Nephron (organoid): Measurements from ENCODE around the gene PPIB.

ENCODE experiments used
- H3K27ac Mint-ChIP-seq, 3 experiments: 2 replicates each; pipeline ENCODE4 v1.8.0; 2020; ENCODE audit warnings: mixed read lengths in 3 of 3, mild to moderate bottlenecking in 2 of 3, moderate library complexity in 1 of 3
- H3K27me3 Mint-ChIP-seq: 2 replicates; pipeline ENCODE4 v1.8.0; 2021; ENCODE audit warnings: low read depth, mild to moderate bottlenecking, moderate library complexity, mixed read lengths
- H3K36me3 Mint-ChIP-seq: 2 replicates; pipeline ENCODE4 v1.8.0; 2020; ENCODE audit warnings: low read depth, mixed read lengths
- H3K4me1 Mint-ChIP-seq: 2 replicates; pipeline ENCODE4 v1.8.0; 2020; ENCODE audit warnings: mixed read lengths
- H3K4me3 Mint-ChIP-seq, 3 experiments: 2 replicates each; pipeline ENCODE4 v1.8.0; 2020; ENCODE audit warnings: mild to moderate bottlenecking in 3 of 3, mixed read lengths in 3 of 3, moderate library complexity in 2 of 3
- H3K9me3 Mint-ChIP-seq: 2 replicates; pipeline ENCODE4 v1.8.0; 2020; ENCODE audit warnings: mixed read lengths
- CTCF ChIP-seq, 3 experiments: fragments of 200-600 bp; sonication (generic); IDR thresholded peaks; one replicate each; pipeline ENCODE4 v1.5.0; 2021; ENCODE audit warnings: antibody characterized with exemption in 3 of 3; ENCODE audit not compliant: unreplicated experiment in 3 of 3

The PPIB gene

GRCh38 chr15:64133623-64134344 is 29.0 kb downstream of the PPIB start:
- Mint-ChIP-seq H3K36me3 (peaks cover 77% of the 10 kb centered on the region), H3K4me1 (no peaks in the 10 kb centered on the region), H3K27ac (no peak overlapping the region), H3K4me3 (no peak overlapping the region), H3K9me3 (no peaks in the 10 kb centered on the region), H3K27me3 (no peaks in the 10 kb centered on the region)
- TF ChIP-seq CTCF (IDR thresholded peaks at IDR 0.05; ENCODE audit: unreplicated experiment in 3 of 3) = no peak

GRCh38 chr15:64132217-64132616 is 30.6 kb downstream of the PPIB start:
- Mint-ChIP-seq H3K4me3 (no peak overlapping the region), H3K27ac (no peak overlapping the region), H3K9me3 (no peaks in the 10 kb centered on the region), H3K36me3 (peaks cover 84% of the 10 kb centered on the region), H3K4me1 (no peaks in the 10 kb centered on the region), H3K27me3 (no peaks in the 10 kb centered on the region)
- no peak for TF ChIP-seq CTCF (IDR thresholded peaks at IDR 0.05; ENCODE audit: unreplicated experiment in 3 of 3)

- no peak overlapping the region for H3K4me3 Mint-ChIP-seq
- no peaks in the 10 kb centered on the region for H3K27me3 Mint-ChIP-seq
- H3K4me1 Mint-ChIP-seq = no peaks in the 10 kb centered on the region
- H3K27ac Mint-ChIP-seq = no peak overlapping the region
- no peak for TF ChIP-seq CTCF (IDR thresholded peaks at IDR 0.05; ENCODE audit: unreplicated experiment in 3 of 3)
- no peaks in the 10 kb centered on the region for H3K9me3 Mint-ChIP-seq
- peaks cover 80% of the 10 kb centered on the region for H3K36me3 Mint-ChIP-seq
Measured at GRCh38 chr15:64131547-64131946, 31.3 kb downstream of the PPIB start.

- Mint-ChIP-seq H3K27me3 (no peaks in the 10 kb centered on the region), H3K27ac (no peak overlapping the region), H3K4me3 (no peak overlapping the region), H3K9me3 (no peaks in the 10 kb centered on the region), H3K36me3 (peaks cover 79% of the 10 kb centered on the region), H3K4me1 (no peaks in the 10 kb centered on the region)
- no peak for TF ChIP-seq CTCF (IDR thresholded peaks at IDR 0.05; ENCODE audit: unreplicated experiment in 3 of 3)
Measured at GRCh38 chr15:64130159-64130558, 32.7 kb downstream of the PPIB start.

- H3K36me3 Mint-ChIP-seq = peaks cover 74% of the 10 kb centered on the region
- no peak for TF ChIP-seq CTCF (IDR thresholded peaks at IDR 0.05; ENCODE audit: unreplicated experiment in 3 of 3)
Measured at GRCh38 chr15:64127521-64128270, 35.1 kb downstream of the PPIB start.

More at GRCh38 chr15:64127521-64128270, 35.1 kb downstream of the PPIB start:
- Mint-ChIP-seq H3K27ac (no peak overlapping the region), H3K4me1 (no peaks in the 10 kb centered on the region), H3K9me3 (no peaks in the 10 kb centered on the region), H3K27me3 (no peaks in the 10 kb centered on the region), H3K4me3 (no peak overlapping the region)
